Right lobe of liver (tissue), 6 donors: ENCODE data around the gene PRKD3. TPM values are rescaled to one million over a fixed set of nuclear protein-coding genes. Genes with fewer than 3 reads are reported as not detected.

Experiments used
- ATAC-seq, 4 donors: fragments of 200-7000 bp; cut with Tn5 transposase; one replicate each; pipeline ENCODE4 v1.9.1; 2020; ENCODE audit warnings: mild to moderate bottlenecking in 4 of 4, moderate library complexity in 4 of 4
- DNase-seq, 3 donors: peaks; one replicate each; pipeline ENCODE4 v3.0.0-alpha.2; 2020
- H3K27ac ChIP-seq, 3 donors: fragments of 200-600 bp; one replicate each; pipeline ENCODE4 v1.8.0; 2022
- H3K27me3 ChIP-seq, 2 donors: fragments of 200-600 bp; one replicate each; pipeline ENCODE4 v1.8.0; 2022
- H3K36me3 ChIP-seq, 4 donors: fragments of 200-600 bp; sonication (generic) in 1 of 4; one replicate each; pipeline versions ENCODE4 v1.5.1 to v1.8.0; 2017 to 2022; ENCODE audit warnings: control low read depth in 1 of 4
- H3K4me1 ChIP-seq, 4 donors: fragments of 200-600 bp; sonication (generic) in 1 of 4; one replicate each; pipeline versions ENCODE4 v1.5.1 to v1.8.0; 2017 to 2022; ENCODE audit warnings: control low read depth in 1 of 4
- H3K4me3 ChIP-seq, 3 donors: fragments of 200-600 bp; one replicate each; pipeline ENCODE4 v1.8.0; 2022
- H3K9me3 ChIP-seq, 4 donors: fragments of 200-600 bp; sonication (generic) in 1 of 4; one replicate each; pipeline versions ENCODE4 v1.5.1 to v1.8.0; 2017 to 2022; ENCODE audit warnings: control low read depth in 1 of 4
- CTCF ChIP-seq, 4 donors: fragments of 200-600 bp in 3 of 4; fragments of 450-650 bp in 1 of 4; IDR thresholded peaks; one replicate each; pipeline versions ENCODE4 v1.5.1 to v1.8.0; 2016 to 2022; ENCODE audit warnings: antibody characterized with exemption in 4 of 4, mild to moderate bottlenecking in 2 of 4
- POLR2A ChIP-seq: fragments of 450-650 bp; IDR thresholded peaks from one replicate; pipeline ENCODE4 v1.6.1; 2017; ENCODE audit warnings: antibody characterized with exemption, mild to moderate bottlenecking
- WGBS: methylation state at CpG from one replicate; pipeline ENCODE4 v1.1.6; 2018; ENCODE audit warnings: low coverage, low lambda C conversion rate; ENCODE audit not compliant: insufficient coverage; ENCODE audit errors: missing lambda C conversion rate; 5-methylcytosine and 5-hydroxymethylcytosine counted together
- intact Hi-C, 2 donors: fragments of 100-400 bp; cut with DNase I; formaldehyde crosslinking; loops; one replicate each; pipeline versions ENCODE4 v1.11.2 to v1.14.1; 2022
- total RNA-seq, 6 experiments: library from RNA; depleted of rRNA in 2 of 6; stranded (reverse); fragments of >200 nt in 2 of 6; fragmentation: NEBNext Ultra II Directional in 3 of 6; extraction: Animal tissue kit (Norgen Biotek cat#: 25700) in 3 of 6; gene quantifications; one replicate each; pipeline versions ENCODE4 v1.1.0 to v1.2.4, GENCODE V29; 2016 to 2023
- donor health status: DM: no; HTN: yes; CAD: no.
- donor health status: DM: no; HTN: no; CAD: no.
- donor health status: DM: no; HTN: no; CAD: no.
- donor health status: DM: no; HTN: yes; CAD: no.
- donor health status: DM: no; HTN: yes; CAD: no.

PRKD3 gene
- total RNA-seq, 6 experiments from 2014 or later = 8.4 to 15.2 (median 10.9) TPM

GRCh38 chr2:37333256-37333655 is 8.6 kb upstream of the PRKD3 start:
- no peaks in the 10 kb centered on the region for H3K36me3 ChIP-seq
- intact Hi-C loops = no loop called here
- 53% methylated on average over 2 of the region's 2 CpGs for WGBS
- H3K4me1 ChIP-seq = no peaks in the 10 kb centered on the region
- no peak for TF ChIP-seq CTCF (IDR thresholded peaks at IDR 0.05)
- no peak for TF ChIP-seq POLR2A
- DNase-seq (no peak), ATAC-seq (no peak)
- H3K4me3 ChIP-seq = no peak overlapping the region
- H3K27ac ChIP-seq = no peak overlapping the region
- H3K27me3 ChIP-seq = no peaks in the 10 kb centered on the region
- no peaks in the 10 kb centered on the region for H3K9me3 ChIP-seq

- no peak for ATAC-seq
- intact Hi-C loops = no loop called here
- Histone ChIP-seq H3K27me3 (no peaks in the 10 kb centered on the region), H3K4me3 (no peak overlapping the region), H3K27ac (no peak overlapping the region), H3K36me3 (no peaks in the 10 kb centered on the region), H3K9me3 (no peaks in the 10 kb centered on the region), H3K4me1 (no peaks in the 10 kb centered on the region)
- TF ChIP-seq CTCF (IDR thresholded peaks at IDR 0.05) = no peak
- no peak for TF ChIP-seq POLR2A
- no peak for DNase-seq
- WGBS = 69% methylated on average over 3 of the region's 3 CpGs
Observed at GRCh38 chr2:37332560-37332959, 7.9 kb upstream of the PRKD3 start.

GRCh38 chr2:37330681-37331080 is 6.0 kb upstream of the PRKD3 start:
- H3K27me3 ChIP-seq = no peaks in the 10 kb centered on the region
- H3K27ac ChIP-seq = no peak overlapping the region
- no peak overlapping the region for H3K4me3 ChIP-seq
- DNase-seq (no peak), ATAC-seq (no peak)
- H3K36me3 ChIP-seq = no peaks in the 10 kb centered on the region
- no peaks in the 10 kb centered on the region for H3K9me3 ChIP-seq
- H3K4me1 ChIP-seq = peaks cover 0 to 14% (median 6%) of the 10 kb centered on the region in 4 donors
- intact Hi-C loops = no loop called here
- TF ChIP-seq CTCF (IDR thresholded peaks at IDR 0.05) (no peak), POLR2A (no peak)

GRCh38 chr2:37326866-37327634 is 2.4 kb upstream of the PRKD3 start:
- no peak for TF ChIP-seq POLR2A
- intact Hi-C loops = no loop called here
- Histone ChIP-seq H3K4me3 (peak overlapping the region in 2 of 3 donors; percentile 80), H3K27me3 (no peaks in the 10 kb centered on the region), H3K4me1 (peaks cover 0 to 23% (median 8%) of the 10 kb centered on the region in 4 donors), H3K36me3 (no peaks in the 10 kb centered on the region), H3K9me3 (no peaks in the 10 kb centered on the region), H3K27ac (peak overlapping the region in 2 of 3 donors; percentile 79 to 91)
- ATAC-seq (no peak), DNase-seq (no peak)
- 67% methylated on average over 8 of the region's 8 CpGs for WGBS

- peak overlapping the region; percentile 79 to 91 (median 91) for H3K27ac ChIP-seq
- TF ChIP-seq CTCF (IDR thresholded peaks at IDR 0.05) = no peak
- TF ChIP-seq POLR2A = no peak
- WGBS = 6% methylated on average over 2 of the region's 2 CpGs
- no peaks in the 10 kb centered on the region for H3K36me3 ChIP-seq
- peak in 1 of 3 donors; percentile 70 for DNase-seq
- H3K27me3 ChIP-seq = no peaks in the 10 kb centered on the region
- intact Hi-C loops = no loop called here
- peak; percentile 62 to 74 (median 67) for ATAC-seq
- H3K9me3 ChIP-seq = no peaks in the 10 kb centered on the region
- peaks cover 0 to 23% (median 8%) of the 10 kb centered on the region in 4 donors for H3K4me1 ChIP-seq
- peak overlapping the region in 2 of 3 donors; percentile 80 for H3K4me3 ChIP-seq
Observed at GRCh38 chr2:37326285-37326684, 1.7 kb upstream of the PRKD3 start.
